Muscle of leg (tissue), 16 donors: Measurements from ENCODE around the gene ASCL5. TPM values are rescaled to one million over a fixed set of nuclear protein-coding genes. Genes with fewer than 3 reads are reported as not detected.

ENCODE experiments used
- DNase-seq: peaks from one replicate; pipeline ENCODE4 v3.0.0; 2013
- H3K27ac ChIP-seq: one replicate; pipeline ENCODE4 v1.5.1; 2013; ENCODE audit warnings: mild to moderate bottlenecking, low read length, control low read depth
- H3K27me3 ChIP-seq: one replicate; pipeline ENCODE4 v1.6.1; 2013; ENCODE audit warnings: low read length; ENCODE audit not compliant: control insufficient read depth, insufficient read depth
- H3K36me3 ChIP-seq: one replicate; pipeline ENCODE4 v1.6.1; 2013; ENCODE audit warnings: low read length; ENCODE audit not compliant: control insufficient read depth, insufficient read depth
- H3K4me1 ChIP-seq: one replicate; pipeline ENCODE4 v1.6.1; 2013; ENCODE audit warnings: low read length; ENCODE audit not compliant: control insufficient read depth, insufficient read depth
- H3K4me3 ChIP-seq: one replicate; pipeline ENCODE4 v1.5.1; 2013; ENCODE audit warnings: low read length, control low read depth
- H3K9me3 ChIP-seq: replicated peaks from 2 replicates; pipeline ENCODE4 v1.6.1; 2013; ENCODE audit warnings: low read depth, low read length; ENCODE audit not compliant: control insufficient read depth
- WGBS: methylation state at CpG from one replicate; pipeline ENCODE4 v1.1.5; 2013; ENCODE audit warnings: missing lambda C conversion rate; ENCODE audit not compliant: insufficient coverage; 5-methylcytosine and 5-hydroxymethylcytosine counted together
- long read RNA-seq, 11 donors: transcript quantifications; one replicate each; lab custom pipeline, GENCODE V29; 2026
- polyA plus RNA-seq, 8 donors: library from polyadenylated mRNA; unstranded; fragments of 120-200 nt; gene quantifications; one replicate each; pipeline versions ENCODE4 v1.2.1 to v1.2.3, GENCODE V29; 2013; ENCODE audit warnings: inconsistent platforms in 1 of 8, low replicate concordance in 1 of 8; ENCODE audit not compliant: insufficient read length in 8 of 8, insufficient read depth in 1 of 8
- total RNA-seq: library from RNA; stranded (reverse); fragments of 120-200 nt; gene quantifications from one replicate; pipeline ENCODE4 v1.2.4, GENCODE V29; 2013

ASCL5 gene
- total RNA-seq (0.04 TPM), polyA plus RNA-seq (under 1 TPM in 7 of 8 donors, not detected in 1; 0.16 to 0.40 (median 0.31) TPM)
- long read RNA-seq, donor 1: 0 reads
- long read RNA-seq, donor 2: 0 reads
- long read RNA-seq, donor 3: 0 reads
- long read RNA-seq, donor 4: 0 reads
- long read RNA-seq, donor 5, partial matches to known transcripts: 0 of 1 reads
- long read RNA-seq, donor 5, other reads (novel, unspliced or antisense): 0 of 1 reads
- long read RNA-seq, donor 6: 0 reads
- long read RNA-seq, donor 7, partial matches to known transcripts: 0 of 1 reads
- long read RNA-seq, donor 7, other reads (novel, unspliced or antisense): 0 of 1 reads
- long read RNA-seq, donor 8: 0 reads
- long read RNA-seq, donor 9: 0 reads
- long read RNA-seq, donor 10, partial matches to known transcripts: 0 of 1 reads
- long read RNA-seq, donor 10, other reads (novel, unspliced or antisense): 0 of 1 reads
- long read RNA-seq, donor 11: 0 reads

DNA sequence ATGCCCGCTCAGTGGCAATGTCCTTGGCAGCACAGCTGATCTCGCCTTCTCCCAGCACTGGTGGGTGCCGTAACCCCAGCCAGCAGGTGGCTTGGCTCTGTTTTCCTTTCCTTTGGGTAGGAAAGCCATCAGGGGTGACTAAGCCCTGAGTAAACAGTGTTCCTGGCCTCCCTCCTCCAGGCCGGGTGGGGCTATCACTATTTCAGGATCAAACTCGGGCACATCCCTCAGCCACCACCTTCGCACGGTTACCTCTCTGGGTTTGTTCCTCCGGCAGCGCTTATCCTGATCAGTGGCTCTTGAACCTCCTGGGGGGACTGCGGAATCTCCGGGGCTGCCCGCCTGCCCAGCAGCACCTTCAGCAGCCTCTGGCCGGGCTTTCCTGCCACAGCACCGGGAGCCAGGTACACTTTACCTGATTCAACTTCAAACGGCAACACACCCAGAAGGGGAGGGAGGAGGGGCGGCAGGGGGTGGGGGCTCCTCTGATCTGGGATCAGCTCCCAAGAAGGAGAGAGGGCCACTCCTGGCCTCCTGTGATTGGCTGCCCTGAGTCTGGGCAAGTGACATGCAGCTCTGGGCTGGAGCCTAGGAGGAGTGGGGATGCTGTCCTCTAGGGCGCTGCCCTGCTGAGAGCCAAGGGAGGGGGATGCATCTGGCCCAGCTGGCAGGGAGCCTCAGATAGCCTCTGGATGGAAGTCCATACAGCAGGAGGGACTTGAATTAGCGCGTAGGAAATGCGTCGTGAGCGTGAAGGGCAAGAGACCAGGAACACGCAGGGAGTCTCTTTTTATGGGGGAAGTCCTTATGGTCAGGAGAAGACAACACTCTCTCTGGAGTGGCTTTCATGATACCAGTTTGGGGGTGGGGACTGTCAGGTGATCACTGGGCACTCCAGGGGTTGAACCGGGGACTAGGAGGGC is at the start of gene ASCL5:
Gene ASCL5 (minus strand): TSS at position 353 of the 923 bp plus-strand sequence. CDS start 11,812 bp downstream, outside the sequence.
- H3K27me3 ChIP-seq: no peaks in the 10 kb centered on the region
- no peak for DNase-seq
- H3K9me3 ChIP-seq: no peaks in the 10 kb centered on the region
- peaks cover 36% of the 10 kb centered on the region for H3K4me1 ChIP-seq
- 66% methylated on average over 21 of the region's 24 CpGs for WGBS
- H3K4me3 ChIP-seq: no peak within 1 kb of the TSS
- no peak within 1 kb of the TSS for H3K27ac ChIP-seq
- no peaks in the 10 kb centered on the region for H3K36me3 ChIP-seq

DNA sequence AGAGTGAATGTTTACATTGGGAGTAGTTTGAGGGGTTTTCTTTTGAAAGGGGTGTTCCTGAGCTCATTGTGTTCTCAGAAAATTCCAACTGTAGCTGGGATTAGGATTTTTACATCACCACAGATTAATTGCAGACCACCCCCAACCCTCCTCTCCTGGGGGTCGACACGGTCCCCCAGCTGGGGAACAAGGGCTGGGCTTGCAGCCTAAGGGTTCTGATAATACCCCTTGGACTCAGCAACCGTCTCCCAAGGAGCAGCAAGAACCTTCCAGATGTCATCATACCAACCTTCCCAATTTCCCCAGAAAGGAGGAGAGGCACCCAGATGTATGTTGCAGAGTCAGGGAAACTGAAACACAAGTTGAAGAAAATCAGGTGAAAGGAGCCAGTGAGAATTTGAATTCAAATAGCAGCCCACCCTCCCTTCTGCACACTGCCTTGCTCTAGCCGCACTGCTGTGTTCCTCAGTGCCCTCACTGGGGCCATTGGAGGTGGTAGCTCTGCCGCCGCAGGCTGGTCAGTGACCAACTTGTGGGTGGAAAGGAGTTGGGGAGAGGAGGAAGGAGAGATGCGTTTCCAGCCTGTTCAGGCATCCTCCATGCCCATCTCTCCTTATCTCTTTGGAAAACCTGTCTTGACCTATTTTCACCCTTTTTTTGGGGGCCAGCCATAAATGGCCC is 49.0 kb upstream of the ASCL5 start:
- no CpG with 5 or more reads among the region's 7 CpGs for WGBS
- no peaks in the 10 kb centered on the region for H3K9me3 ChIP-seq
- H3K36me3 ChIP-seq: no peaks in the 10 kb centered on the region

GRCh38 chr1:201173736-201174135 is 46.8 kb upstream of the ASCL5 start:
- WGBS: no CpG with 5 or more reads among the region's 1 CpG
- H3K9me3 ChIP-seq: no peaks in the 10 kb centered on the region
- H3K27me3 ChIP-seq: no peaks in the 10 kb centered on the region
- H3K4me1 ChIP-seq: peaks cover 27% of the 10 kb centered on the region
- no peak for DNase-seq
- no peak overlapping the region for H3K27ac ChIP-seq
- H3K4me3 ChIP-seq: no peak overlapping the region
- no peaks in the 10 kb centered on the region for H3K36me3 ChIP-seq

More for the DNA sequence above, 49.0 kb upstream of the ASCL5 start:
- Histone ChIP-seq H3K27me3 (no peaks in the 10 kb centered on the region), H3K27ac (no peak overlapping the region), H3K4me1 (peaks cover 20% of the 10 kb centered on the region), H3K4me3 (no peak overlapping the region)
- no peak for DNase-seq

DNA sequence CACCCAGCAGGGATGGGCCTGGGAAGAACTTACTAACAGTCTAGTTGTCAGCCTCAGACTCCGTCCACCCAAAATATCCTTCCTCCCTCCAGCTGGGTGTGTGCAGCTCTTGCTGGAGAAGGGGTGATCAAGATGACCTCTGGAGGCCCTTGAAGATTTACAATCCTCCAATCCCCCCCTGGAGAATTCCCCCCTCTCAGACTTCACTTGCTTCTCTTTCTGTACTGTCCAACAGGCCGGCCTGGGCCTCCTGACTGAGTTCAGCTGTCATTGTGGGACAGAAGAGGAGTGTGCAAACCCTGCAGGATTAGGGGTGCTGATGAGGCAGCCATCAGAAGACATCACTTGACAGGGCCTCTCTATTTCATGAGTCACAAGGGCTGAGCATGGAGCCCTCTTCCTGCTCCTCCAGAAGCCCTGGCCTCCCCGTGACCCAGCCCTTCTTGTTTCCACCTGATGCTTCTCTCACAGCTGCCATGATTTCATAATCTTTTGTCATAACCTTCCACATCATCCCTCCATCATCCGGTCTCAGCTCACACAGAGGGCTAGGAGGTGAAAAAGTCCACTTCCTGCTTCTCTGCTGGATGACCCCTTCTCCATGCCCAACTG is 46.1 kb upstream of the ASCL5 start:
- WGBS: 74% methylated on average over 2 of the region's 4 CpGs
- no peaks in the 10 kb centered on the region for H3K27me3 ChIP-seq
- H3K4me3 ChIP-seq: no peak overlapping the region
- peak overlapping the region; percentile 88 for H3K27ac ChIP-seq
- no peaks in the 10 kb centered on the region for H3K9me3 ChIP-seq
- H3K36me3 ChIP-seq: no peaks in the 10 kb centered on the region
- no peak for DNase-seq
- peaks cover 27% of the 10 kb centered on the region for H3K4me1 ChIP-seq

- H3K27ac ChIP-seq: peak overlapping the region; percentile 88
- no peak overlapping the region for H3K4me3 ChIP-seq
- peaks cover 27% of the 10 kb centered on the region for H3K4me1 ChIP-seq
- H3K36me3 ChIP-seq: no peaks in the 10 kb centered on the region
- H3K9me3 ChIP-seq: no peaks in the 10 kb centered on the region
- no peaks in the 10 kb centered on the region for H3K27me3 ChIP-seq
- WGBS: 80% methylated on average over 1 of the region's 4 CpGs
- peak; percentile 67 for DNase-seq
Measured at GRCh38 chr1:201172326-201172725, 45.3 kb upstream of the ASCL5 start.

DNA sequence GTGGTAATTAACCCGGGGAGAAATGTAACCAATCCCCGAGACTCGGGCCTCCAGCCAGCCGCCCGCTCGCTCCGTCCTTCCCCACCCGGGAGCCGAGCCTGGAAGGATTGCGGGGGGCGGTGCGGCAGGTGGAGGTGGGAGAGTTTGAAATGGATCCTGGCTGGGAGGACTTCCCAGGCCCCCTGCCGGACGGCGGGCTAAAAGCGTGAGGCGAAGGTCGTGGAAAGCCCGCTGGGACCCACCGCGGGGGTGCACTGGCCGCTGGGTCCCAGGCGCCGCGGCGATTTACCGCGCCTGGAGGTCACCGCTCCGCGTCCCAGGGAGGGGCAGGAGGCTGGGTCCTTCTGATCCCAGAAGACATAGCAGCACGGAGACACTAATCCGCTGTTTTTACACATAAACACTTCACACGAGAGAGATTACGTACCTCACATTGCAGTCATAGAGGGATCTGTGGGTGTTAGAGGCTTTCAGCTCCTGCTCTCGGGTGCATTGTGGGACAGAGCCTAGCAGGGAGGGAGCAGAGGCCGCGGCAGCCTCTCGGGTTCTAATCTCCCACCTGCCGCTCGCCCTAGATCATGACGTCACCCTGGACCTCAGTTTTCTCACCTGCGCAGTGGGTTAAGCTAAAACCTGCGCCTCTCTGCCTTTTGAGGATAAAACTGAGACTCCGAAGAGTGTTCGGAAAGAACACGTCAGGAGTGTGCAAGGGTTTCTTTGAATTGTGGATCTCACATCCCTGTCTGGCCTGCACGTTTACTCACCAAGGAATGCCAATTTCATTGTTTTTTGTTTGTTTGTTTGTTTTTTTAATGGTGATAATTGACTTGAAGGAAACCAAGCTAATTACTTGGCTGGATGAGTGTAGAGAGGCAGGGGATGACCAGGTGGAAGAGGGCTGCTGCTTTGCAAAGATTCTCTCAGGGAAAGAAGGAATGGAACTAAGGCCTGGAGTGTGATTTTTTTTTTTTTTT is 44.4 kb upstream of the ASCL5 start:
- Histone ChIP-seq H3K9me3 (no peaks in the 10 kb centered on the region), H3K4me3 (peak overlapping the region; percentile 70), H3K36me3 (no peaks in the 10 kb centered on the region), H3K27me3 (no peaks in the 10 kb centered on the region), H3K4me1 (peaks cover 23% of the 10 kb centered on the region), H3K27ac (peak overlapping the region; percentile 88)
- WGBS: 9% methylated on average over 43 of the region's 48 CpGs
- no peak for DNase-seq

DNA sequence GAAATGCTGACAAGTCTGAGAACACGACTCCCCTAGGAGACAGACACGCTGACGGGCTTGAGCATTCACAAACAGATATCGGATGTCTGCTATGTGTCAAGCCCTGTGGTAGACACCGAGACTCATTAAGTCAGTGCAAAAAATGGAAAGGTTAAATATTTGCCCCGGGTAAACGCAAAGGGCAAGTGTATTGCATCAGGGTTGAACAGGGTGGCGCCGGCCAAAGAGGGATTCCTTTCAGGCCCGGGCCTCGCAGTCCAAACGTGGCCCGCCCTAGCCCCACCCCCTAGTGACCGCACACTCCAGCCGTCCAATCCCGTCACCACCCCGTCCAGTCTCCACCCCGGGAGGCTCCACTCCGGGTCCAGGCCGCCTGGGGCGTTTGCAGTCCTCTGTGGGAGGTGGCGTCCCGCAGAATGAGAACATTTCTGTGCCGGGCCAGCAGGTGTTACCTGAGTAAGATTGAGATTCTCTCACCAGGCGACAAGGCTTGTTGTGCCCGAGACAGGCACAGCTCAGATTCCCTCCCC is 43.6 kb upstream of the ASCL5 start:
- peak; percentile 97 for DNase-seq
- peak overlapping the region; percentile 70 for H3K4me3 ChIP-seq
- peak overlapping the region; percentile 88 for H3K27ac ChIP-seq
- 5% methylated on average over 15 of the region's 26 CpGs for WGBS
- H3K27me3 ChIP-seq: peaks cover under 1% of the 10 kb centered on the region
- H3K4me1 ChIP-seq: peaks cover 23% of the 10 kb centered on the region
- no peaks in the 10 kb centered on the region for H3K9me3 ChIP-seq
- H3K36me3 ChIP-seq: no peaks in the 10 kb centered on the region

DNA sequence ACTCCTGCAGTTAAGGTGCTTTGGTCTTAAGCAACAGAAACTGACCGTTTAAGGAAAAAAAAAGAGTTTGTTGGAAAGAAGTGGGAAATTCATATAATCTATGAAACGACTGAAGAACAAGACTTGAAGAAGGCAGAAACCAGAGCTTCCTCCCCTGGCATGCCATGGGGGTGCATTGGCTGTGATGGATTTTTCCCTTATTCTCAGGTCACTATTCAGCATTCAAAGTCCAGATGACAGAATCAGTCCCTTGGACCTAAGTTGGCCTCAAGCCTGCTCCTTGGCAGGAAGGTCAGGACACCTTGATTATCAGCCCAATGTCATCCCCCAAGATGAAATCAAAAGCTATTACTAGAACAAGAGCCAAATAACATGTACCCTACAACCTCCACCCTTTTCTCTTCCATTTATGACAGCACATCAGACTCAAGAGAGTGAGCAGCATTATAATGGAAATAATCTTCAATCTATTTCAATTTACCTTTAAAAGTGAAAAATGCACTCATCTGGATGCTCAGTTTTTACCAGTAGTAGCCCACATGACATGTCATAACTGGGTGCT is 43.1 kb upstream of the ASCL5 start:
- no peaks in the 10 kb centered on the region for H3K9me3 ChIP-seq
- no peaks in the 10 kb centered on the region for H3K36me3 ChIP-seq
- peaks cover 2% of the 10 kb centered on the region for H3K27me3 ChIP-seq
- 70% methylated on average over 2 of the region's 2 CpGs for WGBS
- H3K4me1 ChIP-seq: peaks cover 23% of the 10 kb centered on the region
- H3K4me3 ChIP-seq: no peak overlapping the region
- peak overlapping the region; percentile 88 for H3K27ac ChIP-seq
- DNase-seq: no peak
